ENCODE data around the gene KRT10.
A peak's percentile ranks its signal among the peaks of the same experiment; 100 is the strongest.

The KRT10 gene

GRCh38 chr17:40801157-40801556 lies 21.3 kb downstream of the KRT10 start:
- DNase-seq, result no peak

GRCh38 chr17:40800381-40800780 lies 22.0 kb downstream of the KRT10 start:
- no peak for DNase-seq

GRCh38 chr17:40799859-40800258 lies 22.6 kb downstream of the KRT10 start, which contains the start of gene KRT28:
Gene KRT28 (minus strand): TSS chr17:40799959. CDS start chr17:40799893, 66 bp downstream.
- no peak for DNase-seq

DNA sequence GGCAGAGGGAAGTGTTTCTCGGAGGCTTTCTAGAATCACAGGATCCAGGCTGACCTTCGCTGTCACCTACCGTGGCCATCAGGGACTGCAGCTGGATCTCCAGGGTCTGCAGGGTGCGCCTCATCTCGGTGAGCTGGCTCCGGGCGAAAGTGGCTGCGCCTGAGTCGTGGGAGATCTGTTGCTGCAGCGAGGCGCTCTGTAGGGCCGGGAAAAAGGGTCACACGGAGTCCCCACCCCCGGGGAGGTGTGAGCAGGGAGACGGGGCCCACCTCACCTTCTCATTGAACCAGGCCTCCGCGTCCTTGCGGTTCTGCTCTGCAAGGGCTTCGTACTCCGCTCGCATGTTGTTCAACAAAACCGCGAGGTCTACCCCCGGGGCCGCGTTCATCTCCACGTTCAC lies 25.6 kb downstream of the KRT10 start:
- DNase-seq, result no peak

- no peak for DNase-seq
Measured at GRCh38 chr17:40795019-40795667, 27.3 kb downstream of the KRT10 start.

DNA sequence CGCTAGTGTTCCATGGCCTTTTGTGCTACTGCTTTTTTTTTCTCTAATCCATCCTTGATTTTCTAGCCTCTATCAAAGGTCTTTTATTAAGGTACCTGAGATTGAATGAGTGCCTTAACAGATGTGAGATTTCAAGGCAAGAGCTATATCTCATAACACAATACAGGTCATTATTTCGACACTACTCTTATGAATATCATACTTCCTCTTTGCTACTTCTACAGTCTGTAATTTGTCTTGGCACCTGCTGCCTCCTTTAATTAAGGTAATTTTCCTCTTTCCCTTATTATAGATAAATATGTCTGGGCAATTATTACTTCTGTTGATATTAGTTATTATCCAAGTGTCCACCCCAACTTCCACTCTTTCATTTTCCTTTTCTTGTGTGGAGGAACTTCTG lies 27.9 kb downstream of the KRT10 start:
- no peak for DNase-seq

GRCh38 chr17:40793832-40794231 lies 28.6 kb downstream of the KRT10 start:
- DNase-seq, result no peak

- DNase-seq, result no peak
Measured at GRCh38 chr17:40791787-40792436, 30.5 kb downstream of the KRT10 start.

DNA sequence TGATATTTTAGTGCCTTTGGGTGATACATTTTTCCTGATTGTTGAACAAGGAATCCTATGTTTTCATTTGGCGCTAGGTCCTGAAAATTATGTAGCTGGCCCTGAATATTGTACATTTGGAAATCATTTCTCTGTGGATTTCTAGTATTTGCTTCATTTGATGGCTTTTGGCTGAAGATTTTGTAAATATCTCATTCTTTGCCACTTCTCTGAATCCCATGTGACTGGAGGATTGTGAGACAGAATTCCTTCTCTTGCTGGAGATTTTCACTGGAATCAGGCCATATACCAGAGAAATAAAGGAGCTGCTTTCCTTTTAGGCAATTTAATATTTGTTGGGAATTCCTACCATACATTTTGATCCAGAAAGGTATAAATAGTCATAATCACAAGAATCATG lies 31.3 kb downstream of the KRT10 start:
- no peak for DNase-seq

GRCh38 chr17:40782450-40782849 lies 40.0 kb downstream of the KRT10 start, which contains the start of gene KRT27:
Gene KRT27 (minus strand): TSS chr17:40782550. CDS start chr17:40782493, 57 bp downstream.
- no peak for DNase-seq

GRCh38 chr17:40779181-40779909 lies 43.1 kb downstream of the KRT10 start:
- DNase-seq, result peak; percentile 64

- no peak for DNase-seq
Measured at GRCh38 chr17:40778461-40778860, 44.0 kb downstream of the KRT10 start.

DNA sequence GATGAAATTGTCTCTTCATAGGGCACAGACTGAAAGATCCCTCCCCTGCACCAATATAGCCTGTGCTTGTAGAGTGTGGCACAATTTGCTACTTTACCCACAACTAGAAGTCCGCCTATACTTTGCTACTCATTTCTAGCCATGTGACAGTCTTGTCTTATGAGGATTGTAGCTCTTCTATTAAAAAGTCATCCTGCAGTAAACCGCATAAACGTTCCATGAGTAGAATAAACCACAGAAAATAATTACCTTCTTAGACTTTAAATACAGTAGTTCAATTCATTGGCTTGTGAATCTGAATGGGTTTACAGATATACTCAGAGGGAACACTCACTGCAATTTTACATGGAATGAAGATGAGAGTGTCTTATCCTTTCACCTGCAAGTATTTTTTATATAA lies 44.4 kb downstream of the KRT10 start:
- DNase-seq, result no peak

DNA sequence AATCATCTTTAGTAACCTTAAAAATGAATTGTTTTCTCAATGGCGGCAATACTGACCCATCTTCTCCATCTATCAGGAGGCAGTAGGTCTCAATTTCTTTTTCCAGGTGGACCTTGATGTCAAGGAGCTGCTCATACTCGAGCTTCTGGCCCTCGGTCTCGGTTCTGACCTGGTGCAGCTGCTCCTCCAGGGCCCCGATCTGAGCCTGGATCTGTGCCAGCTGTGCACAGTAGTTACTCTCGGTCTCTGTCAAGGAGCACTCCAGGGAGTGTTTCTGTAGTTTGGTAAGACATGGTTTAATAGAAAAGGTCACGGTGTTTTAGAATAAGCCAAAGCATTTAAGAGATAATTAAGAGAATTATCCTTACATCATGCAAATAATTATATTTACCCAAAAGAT lies 45.0 kb downstream of the KRT10 start:
- no peak for DNase-seq

DNA sequence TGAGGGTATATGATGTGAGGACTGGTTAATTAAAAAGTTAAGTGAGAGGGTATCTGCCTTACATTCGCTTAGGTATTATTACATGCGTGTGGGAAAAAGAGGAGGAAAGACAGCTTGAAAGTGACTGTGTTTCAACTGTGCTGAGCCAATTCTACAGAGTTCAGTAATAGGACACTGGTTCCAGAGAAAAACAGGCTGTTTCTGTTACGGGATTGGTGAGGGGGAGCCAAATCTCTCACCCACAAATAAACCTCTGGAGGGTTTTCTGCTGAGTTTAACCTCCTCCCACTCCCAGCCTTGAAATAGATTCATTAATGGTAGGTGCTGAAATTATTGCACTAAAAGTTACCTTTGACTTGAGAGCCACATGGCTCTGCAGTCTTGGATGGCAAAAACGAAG lies 46.5 kb downstream of the KRT10 start:
- no peak for DNase-seq

GRCh38 chr17:40772101-40772500 lies 50.3 kb downstream of the KRT10 start, which contains the start of gene KRT26:
Gene KRT26 (minus strand): TSS chr17:40772201. CDS start chr17:40772113, 88 bp downstream.
- DNase-seq, result no peak

Data from activated effector memory CD4-positive, alpha-beta T cell treated with anti-CD3 and anti-CD28 coated beads, Interleukin-2, amount 50 U/mL, for 16 hours (primary cell).